ENCODE results near the gene GALNT6.

The GALNT6 gene

DNA sequence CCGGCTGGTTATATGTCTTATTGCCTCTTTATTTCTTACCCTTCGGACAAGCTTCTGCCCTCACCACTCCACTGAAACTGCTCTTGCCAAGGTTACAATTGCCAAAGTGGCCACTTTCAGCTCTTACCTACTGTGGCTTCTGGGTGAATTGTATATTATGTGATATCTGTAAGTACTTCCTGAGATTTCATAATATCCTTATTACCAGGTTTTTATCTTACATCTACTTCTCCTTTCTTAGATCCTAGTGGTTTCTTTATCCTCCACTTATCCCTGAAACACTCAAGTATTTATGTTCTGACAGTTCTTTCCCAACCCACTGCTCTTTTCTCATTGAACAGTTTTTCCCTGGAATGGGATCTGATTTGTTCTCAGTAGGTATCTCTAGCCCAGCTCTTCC lies 55.3 kb downstream of the GALNT6 start:
- no peaks in the 10 kb centered on the region for H3K36me3 Mint-ChIP-seq
- ATAC-seq, result no peak
- no peak overlapping the region for H3K4me3 Mint-ChIP-seq
- H3K4me1 Mint-ChIP-seq, result peaks cover 7% of the 10 kb centered on the region
- H3K27ac Mint-ChIP-seq, result no peak overlapping the region
- no peaks in the 10 kb centered on the region for H3K27me3 Mint-ChIP-seq
- H3K9me3 Mint-ChIP-seq, result no peaks in the 10 kb centered on the region

DNA sequence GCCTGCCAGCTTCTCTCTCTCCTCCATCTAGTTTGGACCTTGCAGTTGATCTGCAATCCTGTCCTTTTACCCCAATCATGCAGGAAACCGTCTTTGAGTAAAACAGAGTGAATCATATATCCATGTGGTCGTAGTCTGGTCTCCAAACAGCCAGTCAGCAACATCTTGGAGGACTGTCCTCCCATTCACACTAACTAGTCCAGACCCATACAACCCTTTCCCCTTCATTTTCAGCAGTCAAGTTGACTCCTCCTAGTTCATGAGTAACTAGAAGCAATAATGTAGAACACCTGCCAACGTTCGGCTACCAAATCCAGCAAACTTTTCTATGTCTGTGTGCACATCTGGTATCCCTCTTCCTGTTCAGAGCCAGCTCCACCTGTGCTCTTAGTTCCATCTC lies 56.4 kb downstream of the GALNT6 start:
- H3K9me3 Mint-ChIP-seq, result no peaks in the 10 kb centered on the region
- ATAC-seq, result no peak
- H3K27me3 Mint-ChIP-seq, result no peaks in the 10 kb centered on the region
- H3K4me1 Mint-ChIP-seq, result peaks cover 11% of the 10 kb centered on the region
- no peak overlapping the region for H3K27ac Mint-ChIP-seq
- H3K36me3 Mint-ChIP-seq, result no peaks in the 10 kb centered on the region
- H3K4me3 Mint-ChIP-seq, result no peak overlapping the region

DNA sequence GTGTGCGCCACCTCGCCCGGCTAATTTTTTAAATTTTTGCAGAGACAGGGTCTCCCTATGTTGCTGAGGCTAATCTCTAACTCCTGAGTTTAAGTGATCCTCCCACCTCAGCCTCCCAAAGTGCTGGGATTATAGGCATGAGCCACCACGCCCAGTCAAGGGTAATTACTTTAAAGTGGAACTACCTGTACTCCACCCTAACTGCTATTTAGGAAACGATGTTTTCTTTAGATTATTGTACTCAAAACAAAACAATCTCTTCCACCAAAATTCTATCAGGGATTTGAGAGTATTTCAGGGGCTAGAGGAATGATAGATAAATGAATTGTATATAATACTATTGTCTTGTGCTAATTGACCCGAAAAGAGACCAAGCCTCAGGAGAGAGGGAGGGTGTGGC lies 57.7 kb downstream of the GALNT6 start:
- Mint-ChIP-seq H3K9me3 (no peaks in the 10 kb centered on the region), H3K4me1 (peaks cover 22% of the 10 kb centered on the region), H3K27ac (no peak overlapping the region), H3K27me3 (no peaks in the 10 kb centered on the region), H3K36me3 (no peaks in the 10 kb centered on the region), H3K4me3 (no peak overlapping the region)
- ATAC-seq, result no peak

DNA sequence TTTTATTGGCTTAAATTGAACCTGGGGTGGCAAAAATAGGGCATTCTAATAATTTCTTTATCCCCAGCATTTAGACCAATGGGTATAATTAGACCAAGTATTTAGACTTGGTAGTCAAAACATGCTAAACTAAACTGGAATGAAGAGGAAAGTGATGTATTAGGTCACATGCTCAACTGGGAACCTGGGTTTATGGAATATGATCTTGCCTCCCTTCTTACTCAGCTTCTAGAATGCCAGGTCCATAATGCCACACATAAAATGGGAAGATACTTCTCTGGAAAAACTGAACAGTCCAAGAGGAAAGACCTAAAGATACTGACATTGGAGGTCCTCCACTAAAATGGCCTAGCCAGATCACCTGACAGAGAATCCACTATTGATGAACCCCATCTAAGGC lies 61.0 kb downstream of the GALNT6 start:
- Mint-ChIP-seq H3K4me3 (no peak overlapping the region), H3K27ac (peak overlapping the region; percentile 12), H3K36me3 (no peaks in the 10 kb centered on the region), H3K4me1 (peaks cover 39% of the 10 kb centered on the region), H3K9me3 (no peaks in the 10 kb centered on the region), H3K27me3 (no peaks in the 10 kb centered on the region)
- no peak for ATAC-seq

DNA sequence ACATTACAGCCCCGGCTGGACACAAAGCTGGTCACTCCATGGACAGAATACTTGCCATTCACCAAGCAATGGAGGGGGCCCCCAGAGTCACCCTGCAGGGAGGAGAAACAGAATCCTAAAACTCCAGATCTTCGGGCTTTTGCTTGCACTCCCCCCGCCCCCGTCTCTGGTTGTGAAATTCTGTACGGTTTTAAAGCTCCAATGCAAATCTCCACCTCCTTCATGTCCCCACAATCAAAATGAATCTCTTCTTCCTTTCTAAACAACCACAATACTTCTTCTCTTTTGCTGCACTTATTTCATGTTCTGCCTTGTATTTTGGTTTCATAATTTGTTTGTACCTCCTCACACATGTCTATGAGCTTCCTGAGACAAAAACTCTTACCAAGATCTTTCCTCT lies 61.5 kb downstream of the GALNT6 start:
- peaks cover 44% of the 10 kb centered on the region for H3K4me1 Mint-ChIP-seq
- H3K27me3 Mint-ChIP-seq, result no peaks in the 10 kb centered on the region
- no peak for ATAC-seq
- no peaks in the 10 kb centered on the region for H3K9me3 Mint-ChIP-seq
- H3K36me3 Mint-ChIP-seq, result no peaks in the 10 kb centered on the region
- H3K4me3 Mint-ChIP-seq, result no peak overlapping the region
- H3K27ac Mint-ChIP-seq, result peak overlapping the region; percentile 12

DNA sequence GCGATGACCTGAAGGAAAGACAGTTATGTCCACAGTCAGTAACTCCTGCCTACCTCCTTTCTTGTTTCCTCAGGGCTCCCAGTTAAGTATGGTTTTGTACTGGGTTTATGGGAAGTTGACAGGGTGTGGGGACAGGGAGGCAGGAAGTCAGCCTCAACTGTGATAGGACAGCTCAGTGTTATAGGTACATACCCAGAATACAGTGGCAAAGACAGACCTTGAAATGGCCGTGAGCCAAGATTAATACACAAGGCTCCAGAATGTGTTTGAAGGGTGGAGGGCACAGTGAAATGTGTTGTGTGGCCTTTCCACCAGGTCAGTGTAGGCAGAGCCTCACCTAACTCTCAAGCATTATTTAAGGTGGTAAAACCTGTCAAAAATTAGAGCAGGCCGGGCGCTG lies 62.6 kb downstream of the GALNT6 start:
- Mint-ChIP-seq H3K27ac (no peak overlapping the region), H3K4me3 (no peak overlapping the region), H3K4me1 (peaks cover 48% of the 10 kb centered on the region), H3K36me3 (no peaks in the 10 kb centered on the region), H3K9me3 (no peaks in the 10 kb centered on the region), H3K27me3 (no peaks in the 10 kb centered on the region)
- ATAC-seq, result no peak

DNA sequence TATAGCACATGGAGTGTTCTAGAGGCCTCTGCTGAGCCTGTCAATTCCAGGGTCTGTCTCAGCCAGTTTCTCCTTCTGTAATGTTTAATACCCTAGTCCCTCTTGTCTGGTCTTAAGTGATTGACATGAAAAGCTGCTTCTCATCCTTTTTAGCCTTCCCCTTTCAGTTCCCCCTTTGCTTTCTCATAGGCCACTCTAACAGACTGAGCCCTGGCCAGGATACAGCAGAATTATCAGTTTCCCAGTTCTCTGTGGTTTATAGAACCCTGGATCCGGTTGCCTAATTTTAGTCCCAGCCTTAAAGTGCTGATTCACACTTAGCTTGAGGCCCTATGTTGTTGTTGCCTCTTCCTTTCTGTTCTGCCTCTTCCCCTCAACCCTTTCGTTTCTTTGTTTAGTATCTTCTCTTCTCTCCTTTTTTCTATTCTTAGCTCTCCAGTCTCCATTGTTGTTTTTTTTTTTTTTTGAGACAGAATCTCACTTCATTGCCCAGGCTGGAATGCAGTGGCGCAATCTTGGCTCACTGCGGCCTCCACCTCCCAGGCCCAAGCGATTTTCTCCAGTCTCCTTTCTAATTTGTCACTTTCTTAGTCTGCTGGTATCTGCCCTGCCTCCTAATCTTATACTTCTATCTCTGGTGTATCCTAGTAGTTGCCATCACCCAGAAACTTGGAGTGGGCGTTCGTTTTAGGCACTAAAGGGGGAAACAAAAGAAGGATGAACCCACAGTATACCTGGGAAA lies 64.3 kb downstream of the GALNT6 start:
- Mint-ChIP-seq H3K9me3 (no peaks in the 10 kb centered on the region), H3K27ac (peak overlapping the region; percentile 58), H3K36me3 (no peaks in the 10 kb centered on the region), H3K4me1 (peaks cover 65% of the 10 kb centered on the region), H3K4me3 (no peak overlapping the region), H3K27me3 (no peaks in the 10 kb centered on the region)
- ATAC-seq, result peak; percentile 66

DNA sequence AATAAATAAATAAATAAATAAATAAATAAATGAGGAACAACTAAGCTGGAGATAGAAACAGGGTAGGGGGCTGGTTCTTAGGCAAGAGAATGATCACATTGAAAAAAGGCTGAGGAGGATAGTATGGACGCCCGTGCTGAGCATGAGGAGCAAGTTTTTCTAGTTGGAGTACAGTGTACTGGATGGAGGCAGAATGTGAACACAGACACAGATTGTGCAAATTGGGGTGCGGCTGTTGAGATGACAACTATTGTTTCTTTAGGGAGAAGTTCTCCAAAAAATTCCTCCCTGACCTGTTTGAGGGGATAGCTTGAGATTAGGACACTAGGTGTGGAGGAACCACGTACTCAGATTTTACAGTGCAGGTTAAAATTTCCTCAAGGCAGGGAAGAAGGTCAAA lies 66.3 kb downstream of the GALNT6 start:
- no peak for ATAC-seq

DNA sequence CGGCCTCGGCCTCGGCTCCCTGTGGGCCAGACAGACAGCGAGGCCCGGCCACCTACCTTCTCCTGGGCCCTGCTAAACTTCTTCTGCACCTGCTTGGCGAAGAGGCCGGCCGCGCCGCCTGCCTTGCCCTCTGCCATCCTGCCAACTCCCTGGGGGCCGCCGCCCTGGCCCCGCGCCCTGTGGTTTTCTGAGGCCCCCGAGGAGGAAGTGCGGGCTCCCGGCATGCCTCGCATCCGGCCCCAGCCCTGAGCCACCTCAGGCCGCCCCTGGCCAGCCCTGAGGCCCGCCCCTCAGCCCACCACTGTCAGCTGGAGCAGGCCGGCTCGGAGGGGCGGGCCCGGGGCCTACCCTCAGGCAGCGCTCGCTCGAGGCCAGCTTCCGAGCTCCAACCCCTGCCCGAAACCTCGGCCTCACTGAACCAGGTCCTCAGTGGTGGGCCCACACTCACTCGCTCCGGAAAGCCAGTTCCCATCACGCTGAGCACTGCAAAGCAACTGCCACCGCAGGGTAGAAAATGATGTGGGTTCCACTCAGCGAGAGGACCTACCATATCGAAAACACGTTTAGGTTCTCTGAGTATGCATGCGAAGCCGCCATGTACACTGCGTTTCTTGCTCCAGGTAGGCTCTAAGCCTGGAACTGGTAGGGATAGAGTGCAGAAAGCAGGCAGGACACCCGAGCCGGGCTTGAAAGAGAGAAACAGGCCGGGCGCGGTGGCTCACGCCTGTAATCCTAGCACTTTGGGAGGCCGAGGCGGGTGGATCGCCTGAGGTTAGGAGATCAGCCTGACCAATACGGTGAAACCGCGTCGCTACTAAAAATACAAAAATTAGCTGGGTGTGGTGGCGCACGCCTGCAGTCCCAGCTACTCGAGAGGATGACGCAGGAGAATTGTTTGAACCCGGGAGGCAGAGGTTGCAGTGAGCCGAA lies 67.0 kb downstream of the GALNT6 start, which contains the start of gene BIN2:
Gene BIN2, minus strand, starts transcription at position 209 of the 930 bp plus-strand sequence. Its CDS starts 72 bp downstream, at position 137.
- peaks cover 81% of the 10 kb centered on the region for H3K4me1 Mint-ChIP-seq
- no peaks in the 10 kb centered on the region for H3K36me3 Mint-ChIP-seq
- no peaks in the 10 kb centered on the region for H3K27me3 Mint-ChIP-seq
- H3K9me3 Mint-ChIP-seq, result no peaks in the 10 kb centered on the region
- peak; percentile 92 for ATAC-seq
- H3K4me3 Mint-ChIP-seq, result peak within 1 kb of the TSS; percentile 78
- H3K27ac Mint-ChIP-seq, result peak within 1 kb of the TSS; percentile 89

More for the DNA sequence above, 66.3 kb downstream of the GALNT6 start:
- Mint-ChIP-seq H3K4me1 (peaks cover 81% of the 10 kb centered on the region), H3K27me3 (no peaks in the 10 kb centered on the region), H3K4me3 (no peak overlapping the region), H3K27ac (peak overlapping the region; percentile 89), H3K9me3 (no peaks in the 10 kb centered on the region), H3K36me3 (no peaks in the 10 kb centered on the region)

DNA sequence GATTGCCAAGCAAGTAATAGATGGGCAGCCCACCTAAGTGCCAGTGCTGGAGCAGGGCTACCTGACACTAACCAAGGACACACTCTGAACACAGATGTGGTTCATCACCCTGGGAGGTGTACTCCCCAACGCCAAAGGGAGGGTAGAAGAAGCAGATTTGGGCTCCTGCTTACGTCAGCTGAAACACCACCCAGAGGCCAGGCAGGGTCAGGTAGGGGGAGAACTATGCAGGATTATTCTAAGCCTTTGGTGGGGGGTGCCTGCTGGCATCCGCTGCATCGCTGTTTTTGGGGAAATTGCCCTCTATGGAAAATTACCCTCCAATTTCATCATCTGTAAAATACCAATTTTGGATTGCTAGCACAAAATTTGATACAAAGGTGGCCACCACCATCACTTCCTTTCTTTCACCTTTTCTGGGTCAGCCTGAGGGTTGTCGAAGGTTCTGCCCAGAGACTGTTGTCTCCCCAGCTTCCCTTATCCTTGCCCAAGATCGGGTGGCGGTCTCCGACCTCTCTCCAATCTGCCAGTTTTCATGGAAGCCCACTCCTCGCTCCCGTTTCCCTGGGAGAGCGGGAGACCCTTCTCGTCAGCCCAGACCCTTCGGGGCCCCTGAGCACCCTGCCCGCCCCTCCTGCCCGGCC lies 67.8 kb downstream of the GALNT6 start:
- H3K9me3 Mint-ChIP-seq, result no peaks in the 10 kb centered on the region
- peak; percentile 70 for ATAC-seq
- H3K4me1 Mint-ChIP-seq, result peaks cover 83% of the 10 kb centered on the region
- H3K27ac Mint-ChIP-seq, result peak overlapping the region; percentile 89
- no peaks in the 10 kb centered on the region for H3K27me3 Mint-ChIP-seq
- H3K4me3 Mint-ChIP-seq, result peak overlapping the region; percentile 78
- H3K36me3 Mint-ChIP-seq, result no peaks in the 10 kb centered on the region

DNA sequence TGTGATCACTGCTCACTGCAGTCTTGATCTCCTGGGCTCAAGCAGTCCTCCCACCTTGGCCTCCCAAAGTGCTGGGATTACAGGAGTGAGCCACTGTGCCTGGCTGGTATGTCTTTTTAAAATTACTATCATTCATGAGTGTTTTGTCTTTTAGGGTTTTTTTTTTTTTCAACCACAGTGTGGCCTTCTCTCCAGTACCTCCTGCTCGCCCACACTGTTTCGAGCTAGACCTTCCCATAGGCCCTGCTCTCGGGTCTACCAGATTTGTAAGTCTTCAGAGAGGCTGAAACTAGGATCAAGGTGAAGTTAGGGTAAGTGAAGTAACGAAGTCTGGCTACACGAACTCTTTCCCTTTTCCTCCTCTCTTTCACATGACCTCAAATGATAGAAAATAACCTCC lies 68.8 kb downstream of the GALNT6 start:
- Mint-ChIP-seq H3K4me1 (peaks cover 89% of the 10 kb centered on the region), H3K9me3 (no peaks in the 10 kb centered on the region), H3K27ac (peak overlapping the region; percentile 89), H3K36me3 (no peaks in the 10 kb centered on the region), H3K27me3 (no peaks in the 10 kb centered on the region), H3K4me3 (peak overlapping the region; percentile 78)
- peak; percentile 17 for ATAC-seq

DNA sequence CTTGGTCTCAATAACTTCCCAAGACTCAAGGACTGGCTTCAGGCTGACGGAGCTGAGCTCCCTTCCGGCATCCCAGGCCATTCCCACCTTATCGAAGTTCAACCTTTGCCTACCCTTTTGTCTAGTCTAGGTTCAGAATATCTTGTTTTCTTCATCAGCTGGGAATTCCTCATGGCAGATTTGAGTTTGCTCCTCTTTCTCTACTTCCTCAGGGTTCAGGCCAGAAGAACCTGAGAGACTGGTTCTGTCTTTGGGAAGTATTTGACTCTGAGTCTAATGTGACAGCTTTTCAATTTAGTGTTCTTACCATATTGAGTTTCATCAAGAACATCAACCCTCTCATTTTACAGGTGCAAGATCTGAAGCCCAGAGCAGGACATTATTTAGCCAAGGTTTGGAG lies 69.3 kb downstream of the GALNT6 start:
- no peak for ATAC-seq
- no peaks in the 10 kb centered on the region for H3K9me3 Mint-ChIP-seq
- H3K36me3 Mint-ChIP-seq, result no peaks in the 10 kb centered on the region

DNA sequence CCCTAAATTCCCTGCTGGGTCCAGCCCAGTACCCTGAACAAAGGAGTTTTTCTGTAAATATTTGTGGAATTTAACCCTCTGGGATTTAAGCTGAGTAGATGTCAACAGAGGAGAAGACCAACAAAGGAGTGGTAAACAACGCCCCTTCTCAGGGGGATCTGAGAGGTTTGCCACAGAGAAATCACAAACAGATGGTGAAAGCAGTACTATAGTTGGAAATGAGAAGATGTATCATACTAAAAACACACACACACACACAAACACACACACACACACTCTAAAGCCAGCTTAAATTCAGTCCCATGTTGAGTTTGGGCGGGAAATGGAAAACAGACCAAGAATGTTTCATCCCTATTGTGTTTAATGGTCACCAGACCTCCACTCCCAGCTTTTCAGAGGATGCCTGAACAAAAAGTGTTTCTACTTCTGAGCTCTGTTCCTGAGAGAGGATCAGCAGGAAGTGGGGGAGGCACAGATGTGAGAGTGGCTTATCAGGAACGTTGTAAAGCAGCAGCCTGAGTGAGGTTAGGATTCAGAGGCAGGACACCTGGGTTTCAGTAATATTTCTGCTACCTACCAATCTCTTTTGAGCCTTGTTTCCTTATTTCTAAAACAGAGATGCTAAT lies 70.4 kb downstream of the GALNT6 start:
- Mint-ChIP-seq H3K9me3 (no peaks in the 10 kb centered on the region), H3K36me3 (no peaks in the 10 kb centered on the region), H3K27ac (peak overlapping the region; percentile 89), H3K4me3 (no peak overlapping the region), H3K4me1 (peaks cover 89% of the 10 kb centered on the region), H3K27me3 (no peaks in the 10 kb centered on the region)
- ATAC-seq, result no peak

More for the DNA sequence above, 69.3 kb downstream of the GALNT6 start:
- Mint-ChIP-seq H3K4me3 (peak overlapping the region; percentile 22), H3K4me1 (peaks cover 90% of the 10 kb centered on the region), H3K27me3 (no peaks in the 10 kb centered on the region), H3K27ac (peak overlapping the region; percentile 89)

DNA sequence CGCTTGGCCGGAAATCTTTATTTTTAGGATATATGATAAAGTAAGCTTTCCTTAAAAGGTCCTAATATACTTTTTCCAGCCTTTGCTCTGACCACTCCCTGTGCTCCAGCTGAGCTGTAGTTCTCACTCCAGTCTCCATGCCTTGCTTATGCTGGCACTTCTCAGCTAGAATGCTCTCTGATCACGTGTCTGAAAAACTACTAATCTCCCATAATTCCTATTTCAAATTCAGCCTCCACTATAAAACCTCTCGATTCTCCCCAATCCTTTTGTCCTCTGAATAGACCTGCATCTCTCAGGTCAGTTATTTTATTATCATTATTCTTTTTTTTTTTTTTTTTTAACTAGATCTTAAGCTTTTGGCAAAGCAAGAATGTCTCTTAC lies 70.9 kb downstream of the GALNT6 start:
- peaks cover 86% of the 10 kb centered on the region for H3K4me1 Mint-ChIP-seq
- H3K9me3 Mint-ChIP-seq, result no peaks in the 10 kb centered on the region
- no peaks in the 10 kb centered on the region for H3K27me3 Mint-ChIP-seq
- peak overlapping the region; percentile 69 for H3K27ac Mint-ChIP-seq
- H3K36me3 Mint-ChIP-seq, result no peaks in the 10 kb centered on the region
- ATAC-seq, result no peak
- no peak overlapping the region for H3K4me3 Mint-ChIP-seq

Data from stimulated activated memory B cell treated with anti-CD40 and anti-IgM and Interleukin-4, amounts not matched to agents 10 μg/mL and 1 μg/mL and 100 μg/mL, for 72 hours (primary cell).